ENCODE data around the gene ATP9A. TPM values are rescaled to one million over a fixed set of nuclear protein-coding genes. Genes with fewer than 3 reads are reported as not detected.

ATP9A gene
- total and polyA plus RNA-seq, 2 donors (not counting 3 experiments of a cell fraction or from before 2014, with no cell fraction given) = 20.9 to 41.5 TPM

- peaks cover 2 to 4% of the 10 kb centered on the region in 2 experiments for H3K27me3 ChIP-seq (ENCODE audit: control insufficient read depth in 2 of 2, insufficient read depth in 2 of 2, low read length in 2 of 2)
- dilution Hi-C loops (cut with MboI; ENCODE audit: extremely low pct_ligation_motif_present, low sequenced_read_pairs) = no loop called here
- H3K4me2 ChIP-seq (ENCODE audit: insufficient read depth, low read length) = no peak overlapping the region
- H3K4me1 ChIP-seq (ENCODE audit: control insufficient read depth, extremely low read depth, insufficient read depth, low read length) = peaks cover 27% of the 10 kb centered on the region
- no peaks in the 10 kb centered on the region for H3K79me2 ChIP-seq (ENCODE audit: control insufficient read depth, insufficient read depth, low read length)
- H3K4me3 ChIP-seq (replicated peaks in 1 of 3; ENCODE audit: insufficient read depth in 1 of 3, low read depth in 1 of 3, low read length in 3 of 3) = no peak overlapping the region
- FAIRE-seq = no peak
- H3K27ac ChIP-seq (ENCODE audit: insufficient read depth, low read depth, low read length) = no peak overlapping the region
- POLR2A ChIA-PET = no interaction called here
- no peak for DNase-seq (ENCODE audit: low read depth, low spot score)
- intact Hi-C loops (cut with micrococcal nuclease) = no loop called here
- no peaks in the 10 kb centered on the region for H3K9me3 ChIP-seq (replicated peaks; ENCODE audit: control insufficient read depth, insufficient read depth, low read length)
- CTCF ChIA-PET = interaction anchor here (1.0 kb wide), 1 partner anchor 180 kb away, joined by 4 read pairs; no protein-coding TSS in a partner anchor
- no peak overlapping the region for H3K9ac ChIP-seq (replicated peaks; ENCODE audit: extremely low read depth, insufficient read depth, low read length)
- H3K36me3 ChIP-seq (ENCODE audit: control insufficient read depth in 2 of 2, extremely low read depth in 1 of 2, insufficient read depth in 2 of 2, low read length in 2 of 2) = no peaks in the 10 kb centered on the region
- no peak overlapping the region for H2AFZ ChIP-seq (ENCODE audit: low read depth, low read length)
- H4K20me1 ChIP-seq (replicated peaks; ENCODE audit: control insufficient read depth, extremely low read depth, insufficient read depth, low read length) = no peaks in the 10 kb centered on the region
- no peak for TF ChIP-seq POLR2AphosphoS5 (IDR thresholded peaks at IDR 0.05; ENCODE audit: insufficient read depth, low read depth, low read length)
- TF ChIP-seq MAX (IDR thresholded peaks at IDR 0.05; ENCODE audit: insufficient read depth, insufficient read length) = no peak
- no peak for TF ChIP-seq POLR2A (IDR thresholded peaks at IDR 0.05; ENCODE audit: low read depth, low read length)
- TF ChIP-seq JUN (IDR thresholded peaks at IDR 0.05; ENCODE audit: borderline replicate concordance, insufficient read depth, insufficient read length, low read depth) = no peak
- TF ChIP-seq GATA2 (IDR thresholded peaks at IDR 0.05; ENCODE audit: insufficient read depth, insufficient read length, low read depth, low read length) = no peak
- TF ChIP-seq FOS (IDR thresholded peaks at IDR 0.05; ENCODE audit: borderline replicate concordance, insufficient read depth, low read length) = no peak
- TF ChIP-seq MYC (IDR thresholded peaks at IDR 0.05; ENCODE audit: low read depth, low read length) = no peak
- no peaks in the 10 kb centered on the region for H3K9me1 ChIP-seq (replicated peaks; ENCODE audit: control insufficient read depth, extremely low read depth, insufficient read depth, low read length)
- BruUV-seq (replicated peaks) = no TSS peak
Measured at GRCh38 chr20:51565298-51566144, 202.7 kb downstream of the ATP9A start.
